ENCODE measurements around the gene EPHX1. TPM values are rescaled to one million over a fixed set of nuclear protein-coding genes. Genes with fewer than 3 reads are reported as not detected.

The EPHX1 gene
- total RNA-seq, 3 donors from 2014 or later, result 63.6 to 168 (median 67.3) TPM

DNA sequence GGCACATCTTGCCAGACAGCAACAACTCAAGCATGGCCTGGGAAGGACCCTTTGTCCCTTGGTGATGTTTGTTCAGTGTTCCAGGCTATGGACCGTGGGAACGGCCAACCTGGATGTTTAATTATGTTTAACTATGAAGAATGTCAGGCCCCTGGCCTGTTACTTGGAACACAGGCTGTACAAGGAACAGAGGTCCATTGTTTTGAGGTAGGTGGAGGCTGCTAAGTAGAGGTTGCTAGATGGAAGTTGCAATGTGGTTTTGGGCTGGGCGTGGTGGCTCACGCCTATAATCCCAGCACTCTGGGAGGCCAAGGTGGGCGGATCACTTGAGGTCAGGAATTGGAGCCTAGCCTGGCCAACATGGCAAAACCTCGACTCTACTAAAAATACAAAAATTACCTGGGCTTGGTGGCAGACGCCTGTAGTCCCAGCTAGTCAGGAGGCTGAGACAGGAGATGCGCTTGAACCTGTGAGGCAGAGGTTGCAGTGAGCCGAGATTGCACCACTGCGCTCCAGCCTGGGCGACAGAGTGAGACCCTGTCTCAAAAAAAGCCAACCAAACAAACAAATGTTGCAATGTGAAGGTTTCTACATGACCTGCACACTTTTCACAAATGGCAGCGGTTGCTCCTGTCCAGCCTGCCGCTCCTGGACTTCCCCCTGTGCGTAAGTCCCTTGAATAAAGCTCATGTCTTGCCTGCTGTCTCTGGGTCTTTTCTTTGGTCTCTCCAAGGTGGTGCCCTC, 81.5 kb downstream of the EPHX1 start:
- peak in 1 of 2 donors; percentile 69 for DNase-seq (ENCODE audit: low spot score in 2 of 2)
- peak overlapping the region; percentile 25 to 88 for H3K27ac ChIP-seq
- H3K9me3 ChIP-seq, result no peaks in the 10 kb centered on the region
- intact Hi-C loops (cut with DNase I; ENCODE audit: low total_unique reads), result no loop called here
- no peaks in the 10 kb centered on the region for H3K36me3 ChIP-seq
- H3K4me1 ChIP-seq, result peaks cover 0 to under 1% of the 10 kb centered on the region in 2 donors
- no peaks in the 10 kb centered on the region for H3K27me3 ChIP-seq
- H3K4me3 ChIP-seq, result no peak overlapping the region
- TF ChIP-seq, protein P1, sequence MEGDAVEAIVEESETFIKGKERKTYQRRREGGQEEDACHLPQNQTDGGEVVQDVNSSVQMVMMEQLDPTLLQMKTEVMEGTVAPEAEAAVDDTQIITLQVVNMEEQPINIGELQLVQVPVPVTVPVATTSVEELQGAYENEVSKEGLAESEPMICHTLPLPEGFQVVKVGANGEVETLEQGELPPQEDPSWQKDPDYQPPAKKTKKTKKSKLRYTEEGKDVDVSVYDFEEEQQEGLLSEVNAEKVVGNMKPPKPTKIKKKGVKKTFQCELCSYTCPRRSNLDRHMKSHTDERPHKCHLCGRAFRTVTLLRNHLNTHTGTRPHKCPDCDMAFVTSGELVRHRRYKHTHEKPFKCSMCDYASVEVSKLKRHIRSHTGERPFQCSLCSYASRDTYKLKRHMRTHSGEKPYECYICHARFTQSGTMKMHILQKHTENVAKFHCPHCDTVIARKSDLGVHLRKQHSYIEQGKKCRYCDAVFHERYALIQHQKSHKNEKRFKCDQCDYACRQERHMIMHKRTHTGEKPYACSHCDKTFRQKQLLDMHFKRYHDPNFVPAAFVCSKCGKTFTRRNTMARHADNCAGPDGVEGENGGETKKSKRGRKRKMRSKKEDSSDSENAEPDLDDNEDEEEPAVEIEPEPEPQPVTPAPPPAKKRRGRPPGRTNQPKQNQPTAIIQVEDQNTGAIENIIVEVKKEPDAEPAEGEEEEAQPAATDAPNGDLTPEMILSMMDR (IDR thresholded peaks at IDR 0.05), result no peak

- Histone ChIP-seq H3K4me1 (peaks cover 0 to 4% of the 10 kb centered on the region in 2 donors), H3K4me3 (no peak overlapping the region), H3K36me3 (no peaks in the 10 kb centered on the region), H3K27ac (no peak overlapping the region), H3K27me3 (no peaks in the 10 kb centered on the region), H3K9me3 (no peaks in the 10 kb centered on the region)
- intact Hi-C loops (cut with DNase I; ENCODE audit: low total_unique reads), result no loop called here
- DNase-seq (ENCODE audit: low spot score in 2 of 2), result no peak
- TF ChIP-seq POLR2A (IDR thresholded peaks at IDR 0.05) (no peak), POLR2AphosphoS5 (IDR thresholded peaks at IDR 0.05) (no peak)
- TF ChIP-seq, protein P1 (IDR thresholded peaks at IDR 0.05), result no peak
These were observed 82.4 kb downstream of the EPHX1 start for GRCh38 chr1:225892307-225892706.

Other genes with a start within 250 kb of the EPHX1 start
- 10 to 100 TPM; 36.2 to 62.9 (median 48.2) TPM for gene ENAH, start 157.0 kb upstream of the EPHX1 start, total RNA-seq
- 100 to 1,000 TPM; 168 to 251 (median 205) TPM for gene SRP9, start 32.3 kb upstream of the EPHX1 start, total RNA-seq
- 10 to 100 TPM; 69.6 to 88.0 (median 80.6) TPM for gene TMEM63A, start 72.3 kb downstream of the EPHX1 start, total RNA-seq
- gene LEFTY1, start 79.0 kb downstream of the EPHX1 start, total RNA-seq, result under 1 TPM in 1 of 3 donors, not detected in 2; 0.48 TPM
- 10 to 100 TPM; 40.2 to 49.3 (median 47.9) TPM for gene PYCR2, start 114.1 kb downstream of the EPHX1 start, total RNA-seq
- gene LEFTY2, start 131.1 kb downstream of the EPHX1 start, total RNA-seq, result under 1 TPM in 2 of 3 donors, not detected in 1; 0.88 to 0.96 TPM
- 10 to 100 TPM; 17.6 to 25.3 (median 22.0) TPM for gene SDE2, start 189.2 kb downstream of the EPHX1 start, total RNA-seq

All from breast epithelium (tissue), 4 donors.